ENCODE results near the gene RNF212.
"Not testable (repeated sequence)": the region's sequence is repeated elsewhere in the genome, so short reads cannot be mapped to it uniquely, and the experiment has no call there.

RNF212 gene

DNA sequence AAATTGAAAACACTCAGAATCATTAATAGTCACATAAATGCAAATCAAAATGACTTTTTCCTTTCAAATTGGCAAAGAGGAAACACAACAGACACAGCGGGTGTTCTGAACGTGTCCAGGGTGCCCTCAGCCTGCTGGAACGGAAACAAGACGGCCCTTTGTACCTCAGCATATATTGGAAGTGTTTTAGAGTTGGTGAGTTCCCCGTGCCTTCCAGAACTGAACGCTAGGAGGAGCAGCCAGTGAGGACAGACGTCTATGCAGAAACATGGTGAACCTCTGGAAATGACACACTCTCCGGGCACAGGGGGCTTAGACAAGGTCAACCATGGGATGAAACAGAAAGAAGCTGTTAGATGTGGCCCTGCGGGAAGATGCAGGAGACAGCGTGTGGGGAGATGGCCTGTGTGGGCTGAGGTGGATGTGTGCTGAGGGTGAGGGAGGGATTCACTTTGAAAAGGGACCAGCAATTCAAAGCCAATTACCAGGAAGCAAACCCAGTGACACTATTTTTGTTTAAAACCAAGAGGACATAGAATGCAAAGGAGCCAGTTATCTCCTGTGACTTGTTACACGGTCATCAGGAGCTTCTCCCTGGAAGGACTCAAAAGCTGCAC is 40.4 kb downstream of the RNF212 start:
- peaks cover 23% of the 10 kb centered on the region for H3K27me3 Mint-ChIP-seq
- H3K9me3 Mint-ChIP-seq: no peaks in the 10 kb centered on the region
- no peaks in the 10 kb centered on the region for H3K36me3 Mint-ChIP-seq
- ATAC-seq: peak; percentile 71
- H3K4me1 Mint-ChIP-seq: peaks cover 7% of the 10 kb centered on the region
- no peak overlapping the region for H3K4me3 Mint-ChIP-seq
- no peak overlapping the region for H3K27ac Mint-ChIP-seq

GRCh38 chr4:1069394-1069793 is 44.0 kb downstream of the RNF212 start:
- peaks cover 7% of the 10 kb centered on the region for H3K4me1 Mint-ChIP-seq
- H3K9me3 Mint-ChIP-seq: no peaks in the 10 kb centered on the region
- no peak overlapping the region for H3K4me3 Mint-ChIP-seq
- ATAC-seq: no peak
- H3K27me3 Mint-ChIP-seq: peaks cover 53% of the 10 kb centered on the region
- H3K27ac Mint-ChIP-seq: no peak overlapping the region
- H3K36me3 Mint-ChIP-seq: no peaks in the 10 kb centered on the region

- H3K9me3 Mint-ChIP-seq: no peaks in the 10 kb centered on the region
- H3K36me3 Mint-ChIP-seq: no peaks in the 10 kb centered on the region
- no peak for ATAC-seq
- no peak overlapping the region for H3K4me3 Mint-ChIP-seq
- H3K27me3 Mint-ChIP-seq: peaks cover 80% of the 10 kb centered on the region
- no peak overlapping the region for H3K27ac Mint-ChIP-seq
- peaks cover 11% of the 10 kb centered on the region for H3K4me1 Mint-ChIP-seq
These were observed 47.6 kb downstream of the RNF212 start for GRCh38 chr4:1065732-1066131.

DNA sequence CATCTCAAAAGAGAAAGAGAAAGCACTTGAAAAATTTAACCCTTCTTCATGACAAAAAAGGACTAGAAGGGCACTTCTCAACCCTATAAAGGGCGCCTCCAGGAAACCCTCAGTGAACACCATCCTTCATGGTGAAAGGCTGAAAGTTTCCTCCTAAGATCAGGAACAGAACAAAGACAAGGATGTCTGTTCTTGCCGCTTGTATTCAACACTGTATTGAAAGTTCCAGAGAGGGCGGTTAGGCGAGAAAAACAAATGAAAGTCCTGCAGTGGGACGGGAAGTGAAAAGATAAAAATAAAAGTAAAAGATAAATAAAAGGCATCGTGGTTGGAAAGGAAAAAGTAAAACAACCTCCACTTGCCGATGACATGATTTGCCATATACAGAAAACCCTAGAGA is 50.9 kb downstream of the RNF212 start:
- H3K9me3 Mint-ChIP-seq: no peaks in the 10 kb centered on the region

GRCh38 chr4:1061760-1062159 is 51.6 kb downstream of the RNF212 start:
- no peaks in the 10 kb centered on the region for H3K9me3 Mint-ChIP-seq
- H3K4me1 Mint-ChIP-seq: peaks cover 11% of the 10 kb centered on the region
- no peaks in the 10 kb centered on the region for H3K36me3 Mint-ChIP-seq
- H3K27me3 Mint-ChIP-seq: peaks cover 70% of the 10 kb centered on the region
- no peak overlapping the region for H3K27ac Mint-ChIP-seq
- ATAC-seq: no peak
- H3K4me3 Mint-ChIP-seq: peak overlapping the region; percentile 18

More for the DNA sequence above, 50.9 kb downstream of the RNF212 start:
- Mint-ChIP-seq H3K4me1 (peaks cover 11% of the 10 kb centered on the region), H3K27me3 (peaks cover 76% of the 10 kb centered on the region), H3K36me3 (no peaks in the 10 kb centered on the region), H3K27ac (no peak overlapping the region), H3K4me3 (peak overlapping the region; percentile 18)
- ATAC-seq: no peak

DNA sequence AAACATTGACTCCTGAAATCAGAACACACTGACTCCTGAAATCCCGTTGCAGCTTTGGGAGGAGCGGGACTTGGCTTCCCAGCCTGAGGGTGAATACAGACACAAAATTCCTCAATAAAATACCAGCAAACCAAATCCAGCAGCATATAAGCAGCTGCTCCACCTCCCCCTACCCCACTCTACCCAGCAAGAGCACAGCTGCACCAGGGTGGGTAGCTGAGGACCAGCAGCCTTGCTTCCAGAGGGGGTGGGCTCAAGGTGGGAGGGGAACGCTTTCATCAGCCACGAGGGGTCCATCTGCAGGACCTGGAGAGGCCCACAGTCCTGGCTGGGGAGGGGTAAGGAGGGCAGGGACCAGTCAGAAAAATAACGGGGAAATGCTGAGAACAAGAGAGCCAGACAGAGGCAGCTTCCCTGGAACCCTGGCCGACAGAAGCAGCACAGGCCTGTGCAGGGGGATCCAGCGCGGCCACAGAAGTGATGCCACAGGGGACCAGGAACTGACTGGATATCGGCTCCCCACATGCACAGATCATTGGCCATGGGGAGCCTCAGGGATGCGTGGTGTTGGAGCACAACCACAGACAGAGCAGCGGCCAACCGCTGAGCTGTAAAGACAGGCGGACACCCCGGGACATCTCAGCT is 52.2 kb downstream of the RNF212 start:
- H3K27me3 Mint-ChIP-seq: peaks cover 64% of the 10 kb centered on the region
- H3K9me3 Mint-ChIP-seq: no peaks in the 10 kb centered on the region
- peaks cover 15% of the 10 kb centered on the region for H3K4me1 Mint-ChIP-seq
- no peak overlapping the region for H3K4me3 Mint-ChIP-seq
- H3K27ac Mint-ChIP-seq: no peak overlapping the region
- no peak for ATAC-seq
- peaks cover 2% of the 10 kb centered on the region for H3K36me3 Mint-ChIP-seq

DNA sequence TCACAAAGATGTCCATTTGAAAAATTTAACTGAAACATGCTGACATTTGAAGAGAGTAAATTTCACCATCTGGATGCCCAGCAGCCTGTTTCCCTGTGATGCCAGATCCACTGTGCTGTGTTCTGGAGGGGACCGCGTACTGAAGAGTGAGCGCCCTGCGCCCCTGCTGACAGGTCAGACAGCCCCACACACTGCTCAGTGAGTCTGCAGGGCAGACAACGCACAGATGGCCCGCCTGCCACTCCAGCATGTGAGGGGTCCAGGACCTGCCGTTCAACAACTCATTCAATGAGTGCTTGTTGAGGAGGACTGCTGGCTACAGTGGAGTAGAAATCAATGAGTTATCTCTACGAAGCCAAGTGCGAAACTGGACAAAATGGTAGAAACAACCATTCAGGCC is 52.7 kb downstream of the RNF212 start:
- peaks cover 58% of the 10 kb centered on the region for H3K27me3 Mint-ChIP-seq
- peaks cover 4% of the 10 kb centered on the region for H3K36me3 Mint-ChIP-seq
- H3K4me3 Mint-ChIP-seq: no peak overlapping the region
- H3K9me3 Mint-ChIP-seq: no peaks in the 10 kb centered on the region
- H3K27ac Mint-ChIP-seq: no peak overlapping the region
- H3K4me1 Mint-ChIP-seq: peaks cover 21% of the 10 kb centered on the region
- no peak for ATAC-seq

GRCh38 chr4:1060121-1060520 is 53.2 kb downstream of the RNF212 start:
- Mint-ChIP-seq H3K4me1 (peaks cover 24% of the 10 kb centered on the region), H3K4me3 (no peak overlapping the region), H3K27ac (no peak overlapping the region), H3K27me3 (peaks cover 53% of the 10 kb centered on the region), H3K9me3 (no peaks in the 10 kb centered on the region), H3K36me3 (peaks cover 4% of the 10 kb centered on the region)
- ATAC-seq: no peak

GRCh38 chr4:1058997-1059665 is 54.2 kb downstream of the RNF212 start:
- Mint-ChIP-seq H3K9me3 (no peaks in the 10 kb centered on the region), H3K27me3 (peaks cover 45% of the 10 kb centered on the region), H3K36me3 (peaks cover 4% of the 10 kb centered on the region), H3K4me3 (no peak overlapping the region), H3K4me1 (peaks cover 24% of the 10 kb centered on the region), H3K27ac (no peak overlapping the region)
- ATAC-seq: no peak

- H3K36me3 Mint-ChIP-seq: peaks cover 4% of the 10 kb centered on the region
- H3K4me3 Mint-ChIP-seq: no peak overlapping the region
- no peak overlapping the region for H3K27ac Mint-ChIP-seq
- peaks cover 24% of the 10 kb centered on the region for H3K4me1 Mint-ChIP-seq
- H3K27me3 Mint-ChIP-seq: peaks cover 45% of the 10 kb centered on the region
- H3K9me3 Mint-ChIP-seq: no peaks in the 10 kb centered on the region
- no peak for ATAC-seq
These were observed 55.0 kb downstream of the RNF212 start for GRCh38 chr4:1058198-1058996.

- H3K9me3 Mint-ChIP-seq: no peaks in the 10 kb centered on the region
- peaks cover 21% of the 10 kb centered on the region for H3K4me1 Mint-ChIP-seq
- H3K4me3 Mint-ChIP-seq: no peak overlapping the region
- H3K27me3 Mint-ChIP-seq: peaks cover 35% of the 10 kb centered on the region
- no peak overlapping the region for H3K27ac Mint-ChIP-seq
- no peak for ATAC-seq
- H3K36me3 Mint-ChIP-seq: peaks cover 4% of the 10 kb centered on the region
These were observed 56.0 kb downstream of the RNF212 start for GRCh38 chr4:1057403-1057745.

DNA sequence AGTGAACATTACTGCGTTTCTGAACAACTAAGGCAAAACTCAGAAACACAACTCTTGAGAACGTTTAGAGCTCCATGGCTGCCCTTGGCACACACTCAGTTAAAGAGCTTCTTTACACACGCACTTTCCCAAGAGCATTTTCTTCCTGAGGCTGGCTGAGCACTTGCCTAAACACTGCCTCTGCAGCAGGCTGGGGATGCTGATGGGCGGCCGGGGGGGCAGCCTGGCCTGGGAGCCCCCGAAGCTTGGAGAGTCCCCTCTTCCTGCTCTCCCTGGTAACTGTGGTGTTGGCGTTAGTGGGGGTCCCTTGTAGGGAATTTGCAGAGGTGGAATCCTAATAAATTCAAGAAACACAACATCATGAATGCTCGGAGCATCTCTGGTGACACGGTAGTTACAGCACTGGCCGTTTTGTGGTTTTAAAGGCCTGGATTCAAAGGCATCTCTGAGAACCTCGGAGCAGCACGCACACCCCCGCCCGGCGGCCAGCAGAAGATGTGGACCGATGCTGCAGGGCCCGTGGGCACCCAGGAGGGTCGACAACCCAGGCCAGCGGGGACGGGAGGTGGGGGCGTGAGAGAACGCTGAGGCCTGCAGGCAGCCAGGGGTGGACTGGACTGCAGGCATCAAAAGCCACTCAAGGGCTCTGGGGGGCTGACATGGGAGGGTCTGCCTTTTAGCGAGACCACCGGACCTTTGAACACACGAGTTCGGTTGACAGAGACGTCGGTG is 56.5 kb downstream of the RNF212 start:
- peaks cover 15% of the 10 kb centered on the region for H3K4me1 Mint-ChIP-seq
- H3K27me3 Mint-ChIP-seq: peaks cover 29% of the 10 kb centered on the region
- no peak overlapping the region for H3K4me3 Mint-ChIP-seq
- no peak for ATAC-seq
- peaks cover 1% of the 10 kb centered on the region for H3K9me3 Mint-ChIP-seq
- H3K36me3 Mint-ChIP-seq: peaks cover 4% of the 10 kb centered on the region
- peak overlapping the region; percentile 90 for H3K27ac Mint-ChIP-seq

- Mint-ChIP-seq H3K36me3 (peaks cover 4% of the 10 kb centered on the region), H3K4me3 (peak overlapping the region; percentile 76), H3K9me3 (peaks cover 7% of the 10 kb centered on the region), H3K4me1 (peaks cover 13% of the 10 kb centered on the region), H3K27me3 (peaks cover 21% of the 10 kb centered on the region), H3K27ac (peak overlapping the region; percentile 90)
- ATAC-seq: peak; percentile 99
These were observed 57.4 kb downstream of the RNF212 start for GRCh38 chr4:1055721-1056590.

DNA sequence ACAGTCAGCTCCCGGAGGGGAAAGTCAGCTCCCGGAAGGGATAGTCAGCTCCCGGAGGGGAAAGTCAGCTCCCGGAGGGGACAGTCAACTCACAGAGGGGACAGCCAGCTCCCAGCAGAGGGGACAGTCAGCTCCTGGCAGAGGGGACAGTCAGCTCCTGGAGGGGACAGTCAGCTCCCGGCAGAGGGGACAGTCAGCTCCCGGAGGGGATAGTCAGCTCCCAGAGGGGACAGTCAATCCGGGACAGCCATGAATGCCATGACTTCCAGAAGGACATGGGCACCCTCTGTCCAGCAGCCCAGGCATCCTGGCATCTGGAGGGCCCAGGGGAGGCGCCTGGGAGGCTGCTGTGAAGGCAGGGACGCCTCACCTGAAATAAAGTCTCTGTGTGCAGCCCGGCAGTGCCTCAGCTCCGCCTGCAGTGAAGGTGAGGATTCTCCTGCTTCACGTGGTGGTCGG is 58.1 kb downstream of the RNF212 start:
- Mint-ChIP-seq H3K27ac (peak overlapping the region; percentile 90), H3K27me3 (peaks cover 17% of the 10 kb centered on the region), H3K4me3 (peak overlapping the region; percentile 76), H3K4me1 (peaks cover 13% of the 10 kb centered on the region)
- not testable (repeated sequence) for H3K9me3 Mint-ChIP-seq, H3K36me3 Mint-ChIP-seq, ATAC-seq
